T-helper 1 cell treated with Interleukin-12 subunit alpha and Interleukin-12 subunit beta and Interleukin-4 antibody, amounts not matched to agents 30 ng/mL and 1 ng/mL, for 36 hours (primary cell): ENCODE measurements around the gene THEM4. TPM values are rescaled to one million over a fixed set of nuclear protein-coding genes. Genes with fewer than 3 reads are reported as not detected.
"Not testable (repeated sequence)": the region's sequence is repeated elsewhere in the genome, so short reads cannot be mapped to it uniquely, and the experiment has no call there.

Experiments used
- intact Hi-C: fragments of 100-400 bp; cut with micrococcal nuclease; formaldehyde crosslinking; loops from one replicate; pipeline ENCODE4 v1.15.1; 2024
- total RNA-seq: library from RNA; stranded (reverse); gene quantifications from 2 replicates; pipeline ENCODE4 v1.2.3, GENCODE V29; 2022

Gene THEM4
- total RNA-seq, 1 donor from 2014 or later = 31.9 TPM

DNA sequence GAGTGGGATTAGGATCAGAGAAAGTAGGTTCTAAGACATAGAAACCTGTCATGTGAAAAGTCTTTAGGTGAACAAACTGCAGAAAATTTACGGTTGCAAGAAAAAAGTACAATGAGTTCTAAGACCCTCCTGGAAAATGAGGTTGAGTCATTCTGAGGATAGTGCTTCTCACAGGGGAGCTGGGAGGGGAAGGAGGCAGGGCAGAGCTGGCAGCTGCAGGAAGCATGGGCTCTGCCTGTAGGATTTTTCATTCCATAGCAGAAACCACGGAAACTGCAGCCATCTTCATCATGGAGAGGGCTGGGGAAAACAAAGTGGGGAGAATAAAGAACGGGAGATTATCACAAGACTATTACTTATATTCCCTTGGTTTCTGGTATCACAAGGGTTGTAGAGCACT is 25.8 kb upstream of the THEM4 start:
- intact Hi-C loops = no loop called here

DNA sequence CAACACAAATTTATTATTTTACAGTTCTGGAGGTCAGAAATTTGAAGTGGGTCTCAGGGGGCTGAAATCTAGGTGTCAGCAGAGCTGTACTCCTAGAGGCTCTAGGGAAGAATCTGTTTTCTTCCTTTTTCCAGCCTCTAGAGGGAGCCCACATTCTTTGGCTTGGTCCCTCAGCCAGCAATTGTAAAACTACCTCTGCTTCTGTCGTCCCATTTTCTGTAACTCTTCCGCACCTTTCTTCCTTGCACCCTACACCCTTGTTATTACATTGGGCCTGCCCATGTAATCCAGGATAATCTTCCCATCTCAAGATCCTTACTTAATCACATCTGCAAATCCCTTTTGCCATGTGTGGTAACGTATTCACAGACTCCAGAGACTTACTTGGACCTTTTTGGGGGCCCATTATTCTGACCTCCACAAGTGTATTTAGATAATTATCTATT is 24.8 kb upstream of the THEM4 start:
- intact Hi-C loops = loop anchor here (1.0 kb wide), 6 partner anchors 34 to 251 kb away; no protein-coding TSS in a partner anchor

DNA sequence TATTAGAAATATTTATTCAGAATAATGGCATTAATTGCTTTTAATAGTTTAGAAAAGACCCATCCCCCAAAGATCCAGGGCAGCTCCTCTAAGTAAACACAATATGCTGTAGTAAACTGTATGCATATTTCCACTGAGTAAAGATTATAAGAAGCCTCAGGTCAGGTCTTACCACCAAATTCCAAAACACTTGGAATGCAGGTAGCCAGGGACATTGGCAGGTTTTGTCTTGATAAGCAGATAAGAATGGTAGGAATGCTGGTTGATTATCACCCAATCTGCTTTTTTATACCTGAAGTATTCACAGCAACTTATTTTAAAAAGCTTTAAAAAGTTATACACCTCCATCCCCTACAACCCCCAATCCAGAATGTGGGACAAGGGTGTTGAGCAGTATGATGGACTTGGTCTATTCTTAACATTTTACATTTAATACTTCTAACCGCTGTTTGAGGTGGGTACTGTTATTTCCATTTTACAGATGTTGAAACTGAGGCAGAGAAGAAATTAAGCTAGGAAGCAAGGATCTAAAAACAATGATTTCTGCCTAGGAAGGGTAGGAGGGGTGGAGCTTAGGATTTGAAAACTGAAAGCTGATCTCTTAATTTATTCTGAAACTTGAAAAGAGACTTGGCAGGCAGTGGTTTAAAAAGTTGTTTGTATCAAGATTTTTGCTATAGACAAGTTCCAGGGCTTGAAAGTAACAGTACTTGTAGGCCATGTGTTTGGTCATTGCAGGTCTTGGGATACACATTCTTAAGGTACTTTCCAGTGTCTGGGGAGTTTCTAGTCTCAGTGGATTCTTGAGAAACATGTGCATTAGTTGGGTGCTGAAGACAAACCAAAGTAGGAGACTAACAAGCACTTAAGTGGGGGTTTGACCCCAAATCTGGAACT is 15.6 kb upstream of the THEM4 start:
- intact Hi-C loops = no loop called here

- intact Hi-C loops = no loop called here
Observed at GRCh38 chr1:151923422-151923821, 14.1 kb upstream of the THEM4 start.

DNA sequence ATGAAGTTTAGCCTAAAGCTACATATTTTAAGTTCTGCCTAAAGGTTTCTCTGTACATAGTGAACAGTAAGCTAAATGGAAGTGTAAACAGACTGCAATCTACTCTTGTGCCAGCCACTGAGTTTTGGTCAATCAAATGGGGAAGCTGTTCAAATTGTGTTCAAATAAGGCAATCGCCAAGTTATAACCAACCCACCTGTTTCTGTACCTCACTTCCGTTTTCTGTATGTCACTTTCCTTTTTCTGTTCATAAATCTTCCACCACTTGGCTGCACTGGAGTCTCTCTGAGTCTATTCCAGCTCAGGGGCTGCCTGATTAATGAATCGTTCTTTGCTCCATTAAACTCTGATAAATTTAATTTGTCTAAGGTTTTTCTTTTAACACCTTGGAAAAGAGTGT is 10.8 kb upstream of the THEM4 start:
- intact Hi-C loops = no loop called here

GRCh38 chr1:151918819-151919610 is 9.7 kb upstream of the THEM4 start:
- intact Hi-C loops = no loop called here

DNA sequence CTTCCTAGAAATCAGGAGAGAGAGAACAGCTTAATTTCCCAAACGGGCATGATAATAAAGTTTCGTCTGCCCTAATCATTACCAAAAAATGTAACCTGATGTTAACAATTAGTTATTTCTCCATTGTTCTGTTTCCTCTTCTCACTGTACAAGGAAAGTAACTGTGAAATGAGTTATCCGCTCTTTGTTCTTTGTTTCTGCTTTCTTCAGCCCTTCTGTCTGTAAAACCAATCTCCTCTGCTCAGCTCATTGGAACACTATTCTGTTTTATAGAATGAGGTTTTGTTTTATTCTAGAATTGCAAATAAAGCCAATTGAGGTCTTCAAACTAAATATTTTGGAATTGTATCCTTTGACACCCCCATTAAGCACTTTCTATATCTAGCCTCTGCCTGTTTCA is 8.8 kb upstream of the THEM4 start:
- intact Hi-C loops = no loop called here

DNA sequence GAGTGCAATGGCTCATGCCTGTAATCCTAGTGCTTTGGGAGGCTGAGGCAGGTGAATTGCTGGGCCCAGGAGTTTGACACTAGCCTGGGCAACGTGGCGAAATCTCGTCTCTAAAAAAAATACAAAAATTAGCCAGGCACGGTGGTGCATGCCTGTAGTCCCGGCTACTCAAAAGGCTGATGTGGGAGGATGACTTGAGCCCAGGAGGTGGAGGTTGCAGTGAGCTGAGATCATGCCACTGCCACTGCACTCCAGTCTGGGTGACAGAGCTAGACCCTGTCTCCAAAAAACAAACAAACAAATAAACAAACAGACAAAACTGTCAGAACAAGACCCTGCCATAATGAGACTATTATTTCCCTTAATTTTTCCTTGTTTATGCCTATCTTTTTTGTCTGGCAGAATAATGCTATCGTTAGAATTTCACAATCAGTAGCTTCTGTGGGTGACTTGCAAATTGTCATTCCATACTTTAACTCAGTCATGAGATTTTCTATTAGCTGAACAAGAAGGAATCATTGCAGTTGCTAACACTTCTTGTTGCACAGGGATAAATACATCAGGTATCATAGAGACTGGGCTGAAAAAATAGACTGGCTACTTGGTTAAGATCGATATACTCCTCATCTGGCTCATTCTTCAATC is 7.5 kb upstream of the THEM4 start:
- intact Hi-C loops = no loop called here

- intact Hi-C loops = no loop called here
Observed at GRCh38 chr1:151915061-151915686, 5.9 kb upstream of the THEM4 start.

DNA sequence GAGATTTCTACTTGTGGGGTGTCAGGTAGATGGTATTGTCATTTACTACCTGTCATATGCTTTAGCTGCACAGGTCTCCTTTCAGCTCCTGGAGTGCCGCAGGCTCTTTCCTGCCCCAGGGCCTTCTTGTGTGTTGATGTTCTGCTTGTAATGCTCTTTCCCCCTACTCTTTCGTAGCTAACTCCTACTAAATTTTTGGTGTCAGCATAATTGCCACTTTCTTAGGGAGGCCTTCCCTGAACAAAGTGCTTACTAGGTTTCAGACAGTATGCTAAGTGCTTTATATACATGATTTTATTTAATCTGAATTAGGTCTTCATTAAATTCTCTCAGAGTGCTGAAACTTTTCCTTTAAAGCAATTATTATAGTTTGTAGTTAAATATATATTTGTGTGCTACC is 4.8 kb upstream of the THEM4 start:
- intact Hi-C loops = no loop called here

DNA sequence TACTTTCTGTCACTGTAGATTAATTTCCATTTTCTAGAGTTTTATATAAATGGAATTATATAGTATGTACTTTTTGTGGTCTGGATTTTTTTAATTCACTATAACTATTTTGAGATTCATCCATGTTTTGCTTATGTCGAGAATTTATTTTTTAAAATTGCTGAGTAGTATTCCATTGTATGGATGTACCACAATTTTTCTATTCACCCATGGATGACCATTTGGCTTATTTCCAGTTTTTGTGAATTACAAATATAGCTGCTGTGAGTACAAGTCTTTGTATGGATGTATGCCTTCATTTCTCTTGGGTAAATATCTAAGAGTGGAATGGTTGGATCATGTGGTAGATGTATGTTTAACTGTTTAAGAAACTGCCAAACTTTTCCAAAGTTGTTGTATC is 3.7 kb upstream of the THEM4 start:
- intact Hi-C loops = no loop called here

- intact Hi-C loops = loop anchor here (2.0 to 5.0 kb wide), 2 partner anchors 69 to 451 kb away; partner anchors contain the start of genes C2CD4D and POGZ
Observed at GRCh38 chr1:151908228-151908691, 1.1 kb downstream of the THEM4 start.

GRCh38 chr1:151907363-151908139 is 1.8 kb downstream of the THEM4 start:
- intact Hi-C loops = loop anchor here (2.0 to 5.0 kb wide), 2 partner anchors 69 to 450 kb away; partner anchors contain the start of genes C2CD4D and POGZ

DNA sequence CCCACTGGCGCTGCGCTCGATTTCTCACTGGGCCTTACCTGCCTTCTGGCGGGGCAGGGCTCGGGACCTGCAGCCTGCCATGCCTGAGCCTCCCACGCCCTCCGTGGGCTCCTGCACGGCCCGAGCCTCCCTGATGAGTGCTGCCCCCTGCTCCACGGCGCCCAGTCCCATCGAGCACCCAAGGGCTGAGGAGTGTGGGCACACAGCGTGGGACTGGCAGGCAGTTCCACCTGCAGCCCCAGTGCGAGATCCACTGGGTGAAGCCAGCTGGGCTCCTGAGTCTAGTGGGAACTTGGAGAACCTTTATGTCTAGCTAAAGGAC is 3.0 kb downstream of the THEM4 start:
- intact Hi-C loops = loop anchor here (5.0 kb wide), 1 partner anchor 449 kb away; the partner anchor contains the start of gene POGZ

DNA sequence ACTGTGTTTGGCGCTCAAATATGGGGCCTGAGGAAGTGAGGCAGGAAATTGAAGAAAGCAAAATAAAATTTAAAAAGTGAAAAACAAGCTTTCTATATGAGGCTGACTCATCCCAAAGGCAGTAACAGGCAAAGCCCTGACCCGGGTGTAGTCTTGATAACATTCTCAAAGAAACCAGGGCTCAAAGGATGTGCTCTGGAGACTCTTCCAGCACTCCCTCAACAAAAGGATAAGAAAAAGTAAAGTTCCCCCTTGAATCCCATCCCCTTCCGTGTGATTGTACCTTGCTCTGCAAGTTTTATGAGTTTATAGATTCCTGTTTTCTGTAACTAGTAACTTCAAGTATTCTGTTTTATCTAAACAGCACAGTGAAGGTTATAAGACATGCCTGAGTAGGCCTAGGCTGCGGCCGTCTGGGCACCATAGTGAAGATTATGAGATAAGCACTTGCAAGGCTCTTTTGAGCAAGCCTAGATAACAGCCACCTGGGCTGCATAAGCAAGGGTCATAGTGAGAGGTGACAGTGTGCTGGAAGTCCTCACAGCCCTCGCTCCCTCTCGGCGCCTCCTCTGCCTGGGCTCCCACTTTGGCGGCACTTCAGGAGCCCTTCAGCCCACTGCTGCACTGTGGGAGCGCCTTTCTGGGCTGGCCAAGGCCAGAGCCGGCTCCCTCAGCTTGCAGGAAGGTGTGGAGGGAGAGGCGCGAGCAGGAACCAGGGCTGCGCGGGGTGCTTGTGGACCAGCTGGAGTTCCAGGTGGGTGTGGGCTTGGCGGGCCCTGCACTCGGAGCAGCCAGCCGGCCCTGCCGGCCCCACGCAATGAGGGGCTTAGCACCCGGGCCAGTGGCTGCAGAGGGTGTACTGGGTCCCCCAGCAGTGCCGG is 3.6 kb downstream of the THEM4 start:
- intact Hi-C loops = loop anchor here (5.0 kb wide), 1 partner anchor 448 kb away; the partner anchor contains the start of gene POGZ

DNA sequence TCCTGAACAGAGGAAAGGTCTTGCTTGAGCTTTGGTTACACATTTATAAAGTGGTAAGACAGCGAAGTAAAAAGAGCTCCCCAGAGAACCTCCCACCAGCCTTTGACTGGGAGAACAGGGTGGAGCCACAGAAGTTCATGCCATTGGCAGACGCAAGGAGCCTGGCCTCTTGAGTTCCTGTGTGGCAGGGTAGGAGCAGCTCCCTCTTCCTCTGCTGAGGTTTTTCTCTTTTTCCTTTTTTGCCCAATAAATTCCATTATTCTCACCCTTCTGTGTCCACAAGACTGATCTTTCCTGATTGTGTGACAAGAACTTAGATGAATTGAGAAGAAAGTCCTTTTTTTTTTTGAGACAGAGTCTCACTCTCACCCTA is 4.3 kb downstream of the THEM4 start:
- intact Hi-C loops = loop anchor here (5.0 kb wide), 1 partner anchor 448 kb away; the partner anchor contains the start of gene POGZ

- intact Hi-C loops = no loop called here
Observed at GRCh38 chr1:151902858-151903257, 6.5 kb downstream of the THEM4 start.

GRCh38 chr1:151900804-151901203 is 8.5 kb downstream of the THEM4 start:
- intact Hi-C loops = not testable (repeated sequence)

- intact Hi-C loops = loop anchor here (1.0 to 2.0 kb wide), 3 partner anchors 9 to 42 kb away; partner anchors contain the start of gene THEM4
Observed at GRCh38 chr1:151898519-151898991, 10.8 kb downstream of the THEM4 start.
